HepG2 (cell line): ENCODE results near the gene SIKE1. TPM values are rescaled to one million over a fixed set of nuclear protein-coding genes. Genes with fewer than 3 reads are reported as not detected.
A peak's percentile ranks its signal among the peaks of the same experiment; 100 is the strongest.

Experiments used
- DBP ChIP-seq: sonication (generic); formaldehyde crosslinking; IDR thresholded peaks from 2 replicates; pipeline ENCODE4 v1.4.0; 2020; ENCODE audit warnings: missing genetic modification reagents; ENCODE audit errors: not compliant biosample characterization
- FOXJ3 ChIP-seq: sonication (generic); formaldehyde crosslinking; IDR thresholded peaks from 2 replicates; pipeline ENCODE4 v1.4.0; 2020; ENCODE audit warnings: missing genetic modification reagents, mild to moderate bottlenecking, borderline replicate concordance
- HDAC2 ChIP-seq: sonication (generic); formaldehyde crosslinking; IDR thresholded peaks from 2 replicates; pipeline ENCODE4 v1.4.0; 2020; ENCODE audit warnings: missing genetic modification reagents
- IRF2 ChIP-seq: IDR thresholded peaks from 2 replicates; pipeline ENCODE4 v1.6.1; 2018; ENCODE audit warnings: missing genetic modification reagents, missing compliant biosample characterization
- MAFG ChIP-seq: sonication (generic); formaldehyde crosslinking; IDR thresholded peaks from 2 replicates; pipeline ENCODE4 v1.5.1; 2020; ENCODE audit warnings: mild to moderate bottlenecking, missing genetic modification reagents
- MAX ChIP-seq: IDR thresholded peaks from 2 replicates; pipeline ENCODE4 v1.6.1; 2012; ENCODE audit warnings: inconsistent platforms
- MIER2 ChIP-seq: IDR thresholded peaks from 2 replicates; pipeline ENCODE4 v1.6.1; 2016; ENCODE audit warnings: missing biosample characterization, missing genetic modification reagents
- NR3C1 ChIP-seq: sonication (generic); formaldehyde crosslinking; IDR thresholded peaks from 2 replicates; pipeline ENCODE4 v1.4.0; 2020; ENCODE audit warnings: missing genetic modification reagents
- PAF1 ChIP-seq: IDR thresholded peaks from 2 replicates; pipeline ENCODE4 v1.6.1; 2016; ENCODE audit warnings: missing genetic modification reagents, missing compliant biosample characterization
- PHF20 ChIP-seq: sonication (generic); formaldehyde crosslinking; IDR thresholded peaks from 2 replicates; pipeline ENCODE4 v1.5.0; 2020; ENCODE audit warnings: mild to moderate bottlenecking, missing genetic modification reagents
- RAD21 ChIP-seq: fragments of 450-650 bp; formaldehyde crosslinking; IDR thresholded peaks from 2 replicates; pipeline ENCODE4 v1.5.0; 2020; ENCODE audit warnings: mild to moderate bottlenecking
- RFX5 ChIP-seq: IDR thresholded peaks from 2 replicates; pipeline ENCODE4 v1.6.1; 2011; ENCODE audit warnings: low read depth, low read length, improper control_type of control experiment
- SP5 ChIP-seq: IDR thresholded peaks from 2 replicates; pipeline ENCODE4 v1.6.1; 2016; ENCODE audit warnings: low read depth, borderline replicate concordance
- UBTF ChIP-seq: sonication (generic); formaldehyde crosslinking; IDR thresholded peaks from 2 replicates; pipeline ENCODE4 v1.4.0; 2020; ENCODE audit warnings: mild to moderate bottlenecking, missing genetic modification reagents
- XRCC5 ChIP-seq: fragments of 200-400 bp; formaldehyde crosslinking; optimal IDR thresholded peaks from 2 replicates; pipeline ENCODE3; 2017; ENCODE audit warnings: mild to moderate bottlenecking, low read length
- YEATS2 ChIP-seq: sonication (generic); formaldehyde crosslinking; IDR thresholded peaks from 2 replicates; pipeline ENCODE4 v1.4.0; 2020; ENCODE audit warnings: missing genetic modification reagents, borderline replicate concordance
- ZBTB2 ChIP-seq: sonication (generic); formaldehyde crosslinking; IDR thresholded peaks from 2 replicates; pipeline ENCODE4 v1.8.0; 2022; ENCODE audit warnings: low read depth, missing genetic modification reagents
- ZBTB33 ChIP-seq: sonication (generic); formaldehyde crosslinking; IDR thresholded peaks from 2 replicates; pipeline ENCODE4 v1.4.0; 2020; ENCODE audit warnings: missing genetic modification reagents
- ZFAT ChIP-seq: sonication (generic); formaldehyde crosslinking; conservative IDR thresholded peaks from 2 replicates; pipeline ENCODE4 v1.8.1; 2023; ENCODE audit warnings: missing genetic modification reagents, inconsistent platforms
- ZNF552 ChIP-seq: sonication (generic); formaldehyde crosslinking; IDR thresholded peaks from 2 replicates; pipeline ENCODE4 v1.9.0; 2022; ENCODE audit warnings: missing genetic modification reagents, mild to moderate bottlenecking, borderline replicate concordance
- ZNF563 ChIP-seq: sonication (generic); formaldehyde crosslinking; IDR thresholded peaks from 2 replicates; pipeline ENCODE4 v1.8.0; 2022; ENCODE audit warnings: mild to moderate bottlenecking, moderate library complexity, missing genetic modification reagents
- ZNF589 ChIP-seq: sonication (generic); formaldehyde crosslinking; conservative IDR thresholded peaks from 2 replicates; pipeline ENCODE4 v1.8.0; 2022; ENCODE audit warnings: mild to moderate bottlenecking, moderate library complexity, missing genetic modification reagents
- ZNF607 ChIP-seq: sonication (generic); formaldehyde crosslinking; IDR thresholded peaks from 2 replicates; pipeline ENCODE4 v1.5.1; 2020; ENCODE audit warnings: missing genetic modification reagents, mild to moderate bottlenecking, borderline replicate concordance
- ZSCAN21 ChIP-seq: sonication (generic); formaldehyde crosslinking; IDR thresholded peaks from 2 replicates; pipeline ENCODE4 v1.8.0; 2022; ENCODE audit warnings: mild to moderate bottlenecking, missing genetic modification reagents, moderate library complexity, borderline replicate concordance
- polyA plus RNA-seq, 8 experiments: library from polyadenylated mRNA; depleted of rRNA in 3 of 8; stranded (reverse) in 7 of 8; unstranded in 1 of 8; fragments of >200 nt; fragmentation: Illumina TruSeq in 4 of 8; extraction: Trizol in 4 of 8; gene quantifications; 2 replicates each; pipeline versions ENCODE4 v1.2.1 to v1.2.3, GENCODE V29; 2011 to 2016; ENCODE audit warnings: low read depth in 4 of 8, missing spikeins in 1 of 8, mixed read lengths in 1 of 8; ENCODE audit not compliant: insufficient read depth in 1 of 8
- total RNA-seq, 5 experiments: library from RNA; depleted of rRNA; stranded (reverse); fragments of >200 nt; fragmentation: Illumina TruSeq; extraction: Trizol; gene quantifications; 2 replicates each; pipeline ENCODE4 v1.2.3, GENCODE V29; 2016; ENCODE audit warnings: low read depth in 1 of 5

Gene SIKE1
- total and polyA plus RNA-seq, 2 of the 13 experiments (the other 11 are each of a cell fraction or from before 2014, with no cell fraction given): 36.5 to 58.4 TPM

- no peak for TF ChIP-seq ZBTB2 (CRISPR knock-in tag)
- peak; percentile 75 for TF ChIP-seq MAX
- peak; percentile 46 for TF ChIP-seq XRCC5
- TF ChIP-seq YEATS2 (CRISPR knock-in tag): peak; percentile 92
- 0 out of 2 replicates have a peak, but pooled peaks have one; percentile 51 for TF ChIP-seq SP5 (CRISPR knock-in tag)
- TF ChIP-seq MAFG (CRISPR knock-in tag): no peak
- TF ChIP-seq ZSCAN21 (CRISPR knock-in tag): peak; percentile 84
- no peak for TF ChIP-seq ZFAT
- no peak for TF ChIP-seq MIER2
- peak; percentile 49; the same call in 1 of the 2 replicates for TF ChIP-seq FOXJ3 (CRISPR knock-in tag)
- no peak for TF ChIP-seq NR3C1 (CRISPR knock-in tag)
- TF ChIP-seq DBP (CRISPR knock-in tag): no peak
- peak; percentile 96 for TF ChIP-seq ZNF607 (CRISPR knock-in tag)
- TF ChIP-seq RAD21: no peak
- TF ChIP-seq ZBTB33 (CRISPR knock-in tag): peak; percentile 14; the same call in 1 of the 2 replicates
- no peak for TF ChIP-seq PAF1
- TF ChIP-seq ZNF563 (CRISPR knock-in tag): no peak
- TF ChIP-seq RFX5: no peak
- peak; percentile 80 for TF ChIP-seq IRF2 (CRISPR knock-in tag)
- peak; percentile 87 for TF ChIP-seq UBTF (CRISPR knock-in tag)
- peak; percentile 51; the same call in 1 of the 2 replicates for TF ChIP-seq ZNF552
- TF ChIP-seq ZNF589 (CRISPR knock-in tag): no peak
- peak; percentile 92 for TF ChIP-seq HDAC2 (CRISPR knock-in tag)
- TF ChIP-seq PHF20 (CRISPR knock-in tag): peak; percentile 96
Measured at GRCh38 chr1:114780344-114781226, at the start of gene SIKE1 (continued).
